GM12864 (cell line): ENCODE data around the gene KDM4C.

Source experiments
- DNase-seq: peaks from one replicate; pipeline ENCODE4 v3.0.0-alpha.2; 2011; ENCODE audit warnings: low read depth
- H3K4me3 ChIP-seq: 2 replicates; pipeline ENCODE4 v1.5.1; 2011; ENCODE audit warnings: mild to moderate bottlenecking, low read depth, low read length, control low read depth
- TF ChIP-seq, protein P1 (sequence below): IDR thresholded peaks from 2 replicates; pipeline ENCODE4 v1.5.1; 2011; ENCODE audit warnings: low read depth, mild to moderate bottlenecking, moderate library complexity, low read length, control low read depth, inconsistent platforms; ENCODE audit errors: missing control alignments

KDM4C gene

DNA sequence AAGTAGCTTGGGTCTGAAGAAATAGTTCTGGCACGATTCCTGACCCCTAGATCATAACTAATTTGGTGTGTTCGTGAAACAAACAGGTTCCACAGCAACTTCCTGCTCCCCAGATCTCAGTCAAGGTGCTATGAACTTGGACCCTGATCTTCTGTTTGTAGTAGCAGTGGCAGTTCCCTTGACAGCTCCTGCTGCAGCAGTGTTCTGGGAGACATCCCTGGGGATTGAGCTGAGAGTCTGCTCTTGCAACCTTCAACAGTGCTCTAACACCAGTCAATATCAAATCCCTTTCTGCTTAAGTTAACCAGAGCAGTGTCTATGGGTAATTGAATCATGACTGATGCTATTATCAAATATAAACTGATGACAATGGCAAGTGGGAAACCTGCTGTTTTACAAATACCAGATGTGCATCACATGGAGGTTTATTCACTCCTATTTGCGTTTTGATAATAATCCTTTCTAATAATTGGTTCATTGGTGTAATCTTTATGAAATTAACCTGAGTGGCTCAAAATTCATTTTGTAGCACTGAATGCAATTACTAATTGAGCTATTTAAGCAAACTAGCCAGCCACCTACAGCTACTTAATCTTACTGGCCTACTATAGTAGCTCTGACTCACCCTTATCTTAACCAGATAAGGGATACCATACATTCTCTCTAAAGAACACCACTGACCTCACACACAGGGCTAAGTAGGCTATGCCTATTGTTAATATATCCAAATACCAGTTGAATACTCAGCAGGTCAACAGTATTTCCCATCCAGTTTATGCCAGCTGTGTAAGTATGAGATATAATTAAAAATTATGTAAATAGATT lies 21.9 kb downstream of the KDM4C start:
- no peak for DNase-seq
- H3K4me3 ChIP-seq, result no peak overlapping the region
- TF ChIP-seq, protein P1, sequence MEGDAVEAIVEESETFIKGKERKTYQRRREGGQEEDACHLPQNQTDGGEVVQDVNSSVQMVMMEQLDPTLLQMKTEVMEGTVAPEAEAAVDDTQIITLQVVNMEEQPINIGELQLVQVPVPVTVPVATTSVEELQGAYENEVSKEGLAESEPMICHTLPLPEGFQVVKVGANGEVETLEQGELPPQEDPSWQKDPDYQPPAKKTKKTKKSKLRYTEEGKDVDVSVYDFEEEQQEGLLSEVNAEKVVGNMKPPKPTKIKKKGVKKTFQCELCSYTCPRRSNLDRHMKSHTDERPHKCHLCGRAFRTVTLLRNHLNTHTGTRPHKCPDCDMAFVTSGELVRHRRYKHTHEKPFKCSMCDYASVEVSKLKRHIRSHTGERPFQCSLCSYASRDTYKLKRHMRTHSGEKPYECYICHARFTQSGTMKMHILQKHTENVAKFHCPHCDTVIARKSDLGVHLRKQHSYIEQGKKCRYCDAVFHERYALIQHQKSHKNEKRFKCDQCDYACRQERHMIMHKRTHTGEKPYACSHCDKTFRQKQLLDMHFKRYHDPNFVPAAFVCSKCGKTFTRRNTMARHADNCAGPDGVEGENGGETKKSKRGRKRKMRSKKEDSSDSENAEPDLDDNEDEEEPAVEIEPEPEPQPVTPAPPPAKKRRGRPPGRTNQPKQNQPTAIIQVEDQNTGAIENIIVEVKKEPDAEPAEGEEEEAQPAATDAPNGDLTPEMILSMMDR, result no peak

DNA sequence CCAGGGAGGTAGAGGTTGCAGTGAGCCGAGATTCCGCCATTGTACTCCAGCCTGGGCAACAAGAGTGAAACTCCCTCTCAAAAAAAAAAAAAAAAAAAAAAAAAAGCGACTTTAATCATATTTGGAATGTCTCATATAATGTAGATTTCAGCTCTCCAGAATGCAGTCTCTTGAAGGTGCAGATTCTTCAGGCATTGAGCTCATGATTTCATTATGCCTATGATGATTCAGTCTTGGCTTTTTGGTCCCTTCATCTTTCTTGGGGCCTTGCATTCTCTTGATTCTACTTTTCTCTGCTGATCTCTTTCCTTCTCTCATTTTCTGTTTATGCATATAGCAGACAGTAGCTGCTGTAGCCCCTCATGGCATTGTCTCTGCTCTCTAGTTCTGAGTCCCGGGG lies 22.9 kb downstream of the KDM4C start:
- TF ChIP-seq, protein P1, result no peak
- H3K4me3 ChIP-seq, result no peak overlapping the region
- DNase-seq, result no peak

DNA sequence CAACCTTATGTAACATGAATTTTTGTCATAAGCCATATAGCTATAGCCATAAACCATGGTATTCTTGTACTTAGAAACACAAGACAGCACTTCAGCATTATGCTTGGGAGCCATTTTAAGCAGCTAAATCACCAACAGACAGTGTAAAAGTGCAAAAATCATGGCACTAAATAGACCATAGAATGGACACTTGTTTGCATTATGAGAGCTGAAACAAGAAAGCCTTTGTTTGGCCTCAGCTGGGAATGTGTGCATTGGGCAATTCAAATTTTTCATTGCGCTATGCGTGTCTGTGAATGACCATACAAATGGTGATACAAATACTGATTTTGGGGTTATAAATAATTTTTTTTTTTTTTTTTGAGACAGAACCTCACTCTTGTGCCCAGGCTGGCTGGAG lies 23.7 kb downstream of the KDM4C start:
- DNase-seq, result no peak
- no peak overlapping the region for H3K4me3 ChIP-seq
- TF ChIP-seq, protein P1, result no peak

DNA sequence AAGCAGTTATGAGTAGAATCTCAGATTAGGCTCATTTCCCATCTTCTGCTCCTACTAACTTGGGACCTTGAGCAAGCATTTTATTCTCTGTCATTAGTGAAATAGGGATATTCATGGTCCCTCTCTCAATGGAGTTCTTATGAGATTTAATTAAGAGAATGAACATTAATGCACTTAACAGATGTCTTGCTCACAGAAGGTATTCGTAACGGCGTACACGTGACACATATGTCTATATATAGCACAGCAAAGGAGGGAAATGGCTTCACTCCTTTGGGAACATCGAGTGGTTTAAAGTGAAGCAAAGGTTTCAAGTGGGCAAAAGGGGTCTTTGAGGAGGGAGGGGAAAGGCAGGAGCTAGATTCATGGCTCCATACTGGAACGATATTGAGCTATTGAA lies 24.6 kb downstream of the KDM4C start:
- no peak overlapping the region for H3K4me3 ChIP-seq
- TF ChIP-seq, protein P1, result no peak
- DNase-seq, result no peak

GRCh38 chr9:6782981-6783380 lies 25.2 kb downstream of the KDM4C start:
- TF ChIP-seq, protein P1, result no peak
- no peak overlapping the region for H3K4me3 ChIP-seq
- DNase-seq, result no peak

- H3K4me3 ChIP-seq, result no peak overlapping the region
- TF ChIP-seq, protein P1, result no peak
- no peak for DNase-seq
Observed at GRCh38 chr9:6783753-6784152, 26.0 kb downstream of the KDM4C start.

DNA sequence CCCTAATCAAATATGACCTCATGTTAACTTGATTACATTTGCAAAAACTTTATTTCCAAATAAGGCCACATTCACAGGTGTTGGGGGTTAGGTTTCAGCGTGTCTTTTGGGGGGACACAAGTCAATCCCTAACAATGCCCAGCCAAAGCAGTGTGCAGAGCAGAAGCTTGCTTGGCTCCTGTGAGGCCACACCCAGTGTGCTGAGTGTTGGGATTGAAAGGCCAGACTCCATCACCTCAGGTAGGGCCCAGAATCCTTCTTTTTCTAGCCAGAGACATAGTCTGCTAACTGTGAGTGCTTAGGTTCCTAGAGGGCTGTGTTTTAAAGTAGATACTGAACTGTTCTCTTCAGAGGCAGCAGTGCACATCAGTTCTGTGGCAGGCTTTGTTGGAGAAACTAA lies 27.9 kb downstream of the KDM4C start:
- no peak overlapping the region for H3K4me3 ChIP-seq
- no peak for DNase-seq
- TF ChIP-seq, protein P1, result no peak
